Neural cell (in vitro differentiated cells): ENCODE results near the gene ZNF618. TPM values are rescaled to one million over a fixed set of nuclear protein-coding genes. Genes with fewer than 3 reads are reported as not detected.

Source experiments
- H2AFZ ChIP-seq: fragments of 200-600, 300-800 bp; sonication (generic), shearing (Covaris generic); 2 replicates; pipeline ENCODE4 v1.6.0; 2014; ENCODE audit warnings: low read depth, mild to moderate bottlenecking, antibody characterized with exemption, low read length, moderate library complexity
- H3F3A ChIP-seq: fragments of 200-600 bp; shearing (Covaris generic); 2 replicates; pipeline ENCODE4 v1.6.1; 2016; ENCODE audit warnings: mild to moderate bottlenecking, moderate library complexity, mixed read lengths, antibody characterized with exemption, low read length; ENCODE audit not compliant: insufficient read depth, poor library complexity, severe bottlenecking
- H3K27ac ChIP-seq: fragments of 200-600, 300-800 bp; sonication (generic), shearing (Covaris generic); 2 replicates; pipeline ENCODE4 v1.5.1; 2014; ENCODE audit warnings: mild to moderate bottlenecking, low read length, moderate library complexity
- H3K27me3 ChIP-seq: fragments of 300-800, 200-600 bp; sonication (generic), shearing (Covaris generic); 2 replicates; pipeline ENCODE4 v1.6.0; 2014; ENCODE audit warnings: mild to moderate bottlenecking, low read depth, low read length, moderate library complexity; ENCODE audit not compliant: insufficient read depth
- H3K36me3 ChIP-seq: fragments of 300-800, 200-600 bp; sonication (generic), shearing (Covaris generic); 2 replicates; pipeline ENCODE4 v1.5.1; 2014; ENCODE audit warnings: mild to moderate bottlenecking, antibody characterized with exemption, low read length, moderate library complexity; ENCODE audit not compliant: insufficient read depth
- H3K4me2 ChIP-seq: fragments of 300-800, 200-600 bp; sonication (generic), shearing (Covaris generic); 2 replicates; pipeline ENCODE4 v1.6.0; 2014; ENCODE audit warnings: mild to moderate bottlenecking, low read length
- H3K4me3 ChIP-seq: fragments of 300-800, 200-600 bp; sonication (generic), shearing (Covaris generic); 2 replicates; pipeline ENCODE4 v1.5.1; 2014; ENCODE audit warnings: mild to moderate bottlenecking, low read length, moderate library complexity
- H3K79me2 ChIP-seq: fragments of 200-600 bp; shearing (Covaris generic); replicated peaks from 2 replicates; pipeline ENCODE4 v1.6.0; 2014; ENCODE audit warnings: mild to moderate bottlenecking, low read length, moderate library complexity; ENCODE audit not compliant: insufficient read depth
- H3K9ac ChIP-seq: fragments of 300-800, 200-600 bp; sonication (generic), shearing (Covaris generic); 2 replicates; pipeline ENCODE4 v1.6.1; 2016; ENCODE audit warnings: mild to moderate bottlenecking, low read length, mixed read lengths
- H3K9me2 ChIP-seq: fragments of 200-600 bp; shearing (Covaris generic); 2 replicates; pipeline ENCODE4 v1.6.1; 2016; ENCODE audit warnings: mild to moderate bottlenecking, low read length, mixed read lengths; ENCODE audit not compliant: insufficient read depth
- H3K9me3 ChIP-seq: fragments of 200-600, 300-800 bp; sonication (generic), shearing (Covaris generic); 2 replicates; pipeline ENCODE4 v1.6.1; 2016; ENCODE audit warnings: mild to moderate bottlenecking, mixed run types, low read length, moderate library complexity, mixed read lengths
- H4K20me1 ChIP-seq: fragments of 200-600 bp; shearing (Covaris generic); 2 replicates; pipeline ENCODE4 v1.6.1; 2016; ENCODE audit warnings: mild to moderate bottlenecking, mixed run types; ENCODE audit not compliant: insufficient read depth
- CTCF ChIP-seq: fragments of 450-650 bp; IDR thresholded peaks from 2 replicates; pipeline ENCODE4 v1.5.1; 2014; ENCODE audit warnings: antibody characterized with exemption, mild to moderate bottlenecking, moderate library complexity; ENCODE audit not compliant: poor library complexity, severe bottlenecking
- EP300 ChIP-seq: fragments of 450-650 bp; conservative IDR thresholded peaks from 2 replicates; pipeline ENCODE4 v1.6.1; 2014; ENCODE audit warnings: antibody characterized with exemption, mild to moderate bottlenecking, moderate library complexity; ENCODE audit not compliant: poor library complexity, severe bottlenecking
- EZH2 ChIP-seq: fragments of 200-600, 300-800 bp; shearing (Covaris generic), sonication (generic); IDR thresholded peaks from 2 replicates; pipeline ENCODE4 v1.6.1; 2014; ENCODE audit warnings: antibody characterized with exemption, low read length, borderline replicate concordance, mild to moderate bottlenecking; ENCODE audit not compliant: insufficient read depth, poor library complexity, severe bottlenecking
- MXI1 ChIP-seq: fragments of 450-650 bp; conservative IDR thresholded peaks from 2 replicates; pipeline ENCODE4 v1.6.1; 2014; ENCODE audit warnings: antibody characterized with exemption, mild to moderate bottlenecking; ENCODE audit not compliant: poor library complexity, severe bottlenecking
- POLR2AphosphoS5 ChIP-seq: IDR thresholded peaks from 2 replicates; pipeline ENCODE4 v1.6.1; 2012
- RAD21 ChIP-seq: fragments of 450-650 bp; conservative IDR thresholded peaks from 2 replicates; pipeline ENCODE4 v1.6.1; 2014; ENCODE audit warnings: antibody characterized with exemption, mild to moderate bottlenecking, moderate library complexity
- SMC3 ChIP-seq: fragments of 450-650 bp; conservative IDR thresholded peaks from 2 replicates; pipeline ENCODE4 v1.6.1; 2014; ENCODE audit warnings: antibody characterized with exemption, mild to moderate bottlenecking, moderate library complexity; ENCODE audit not compliant: poor library complexity
- TAF1 ChIP-seq: IDR thresholded peaks from 2 replicates; pipeline ENCODE4 v1.6.1; 2012; ENCODE audit warnings: low read depth
- polyA plus RNA-seq: library from polyadenylated mRNA; depleted of rRNA; stranded (reverse); fragments of >200 nt; gene quantifications from 2 replicates; pipeline ENCODE4 v1.2.3, GENCODE V29; 2014
- TF ChIP-seq, protein P1 (sequence below): IDR thresholded peaks from 2 replicates; pipeline ENCODE4 v1.6.1; 2012; ENCODE audit warnings: borderline replicate concordance

Gene ZNF618
- polyA plus RNA-seq, 1 donor from 2014 or later = 7.1 TPM

DNA sequence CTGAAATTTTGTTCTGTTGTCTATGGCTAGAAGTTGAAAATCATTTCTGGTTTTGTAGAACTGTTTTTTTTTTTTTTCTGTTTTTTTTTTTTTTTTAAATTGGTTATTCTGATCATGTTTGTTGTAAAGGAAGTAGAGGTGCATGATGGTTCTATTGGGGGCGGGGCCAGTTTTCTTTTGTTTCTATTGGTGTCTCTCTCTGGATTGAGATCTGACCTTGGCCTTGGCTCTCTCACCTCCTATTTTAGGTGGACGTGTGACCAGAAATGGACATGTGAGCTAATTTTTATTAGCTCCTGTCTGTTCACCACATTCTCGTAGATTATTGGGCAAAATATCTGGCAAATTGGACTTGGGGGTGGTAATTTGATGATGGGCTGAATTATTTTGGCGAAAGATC is 3.2 kb downstream of the ZNF618 start:
- no peak overlapping the region for H3K9ac ChIP-seq
- H3K4me2 ChIP-seq = peak overlapping the region; percentile 6
- no peak overlapping the region for H2AFZ ChIP-seq
- TF ChIP-seq EP300 (no peak), CTCF (no peak), MXI1 (no peak), TAF1 (no peak), SMC3 (no peak), EZH2 (no peak), POLR2AphosphoS5 (no peak), RAD21 (no peak)
- TF ChIP-seq, protein P1, sequence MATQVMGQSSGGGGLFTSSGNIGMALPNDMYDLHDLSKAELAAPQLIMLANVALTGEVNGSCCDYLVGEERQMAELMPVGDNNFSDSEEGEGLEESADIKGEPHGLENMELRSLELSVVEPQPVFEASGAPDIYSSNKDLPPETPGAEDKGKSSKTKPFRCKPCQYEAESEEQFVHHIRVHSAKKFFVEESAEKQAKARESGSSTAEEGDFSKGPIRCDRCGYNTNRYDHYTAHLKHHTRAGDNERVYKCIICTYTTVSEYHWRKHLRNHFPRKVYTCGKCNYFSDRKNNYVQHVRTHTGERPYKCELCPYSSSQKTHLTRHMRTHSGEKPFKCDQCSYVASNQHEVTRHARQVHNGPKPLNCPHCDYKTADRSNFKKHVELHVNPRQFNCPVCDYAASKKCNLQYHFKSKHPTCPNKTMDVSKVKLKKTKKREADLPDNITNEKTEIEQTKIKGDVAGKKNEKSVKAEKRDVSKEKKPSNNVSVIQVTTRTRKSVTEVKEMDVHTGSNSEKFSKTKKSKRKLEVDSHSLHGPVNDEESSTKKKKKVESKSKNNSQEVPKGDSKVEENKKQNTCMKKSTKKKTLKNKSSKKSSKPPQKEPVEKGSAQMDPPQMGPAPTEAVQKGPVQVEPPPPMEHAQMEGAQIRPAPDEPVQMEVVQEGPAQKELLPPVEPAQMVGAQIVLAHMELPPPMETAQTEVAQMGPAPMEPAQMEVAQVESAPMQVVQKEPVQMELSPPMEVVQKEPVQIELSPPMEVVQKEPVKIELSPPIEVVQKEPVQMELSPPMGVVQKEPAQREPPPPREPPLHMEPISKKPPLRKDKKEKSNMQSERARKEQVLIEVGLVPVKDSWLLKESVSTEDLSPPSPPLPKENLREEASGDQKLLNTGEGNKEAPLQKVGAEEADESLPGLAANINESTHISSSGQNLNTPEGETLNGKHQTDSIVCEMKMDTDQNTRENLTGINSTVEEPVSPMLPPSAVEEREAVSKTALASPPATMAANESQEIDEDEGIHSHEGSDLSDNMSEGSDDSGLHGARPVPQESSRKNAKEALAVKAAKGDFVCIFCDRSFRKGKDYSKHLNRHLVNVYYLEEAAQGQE = no peak
- no peaks in the 10 kb centered on the region for H3K36me3 ChIP-seq
- peaks cover 76% of the 10 kb centered on the region for H3K79me2 ChIP-seq
- no peaks in the 10 kb centered on the region for H3K9me3 ChIP-seq
- no peak overlapping the region for H3K27ac ChIP-seq
- peak overlapping the region; percentile 82 for H3K4me3 ChIP-seq
- no peaks in the 10 kb centered on the region for H3K27me3 ChIP-seq
- no peaks in the 10 kb centered on the region for H3K9me2 ChIP-seq
- H3F3A ChIP-seq = peaks cover 4% of the 10 kb centered on the region
- no peaks in the 10 kb centered on the region for H4K20me1 ChIP-seq

GRCh38 chr9:113879911-113880310 is 3.8 kb downstream of the ZNF618 start:
- no peaks in the 10 kb centered on the region for H3K9me3 ChIP-seq
- no peak overlapping the region for H2AFZ ChIP-seq
- H3K4me2 ChIP-seq = no peak overlapping the region
- no peaks in the 10 kb centered on the region for H3K9me2 ChIP-seq
- H3K36me3 ChIP-seq = no peaks in the 10 kb centered on the region
- H3K27ac ChIP-seq = no peak overlapping the region
- H3F3A ChIP-seq = peaks cover 4% of the 10 kb centered on the region
- no peaks in the 10 kb centered on the region for H4K20me1 ChIP-seq
- peak overlapping the region; percentile 3 for H3K4me3 ChIP-seq
- no peaks in the 10 kb centered on the region for H3K27me3 ChIP-seq
- peaks cover 82% of the 10 kb centered on the region for H3K79me2 ChIP-seq
- no peak for TF ChIP-seq EZH2
- TF ChIP-seq CTCF = no peak
- no peak overlapping the region for H3K9ac ChIP-seq
